K562 (cell line): ENCODE measurements around the gene CPED1. TPM values are rescaled to one million over a fixed set of nuclear protein-coding genes. Genes with fewer than 3 reads are reported as not detected.

Experiments used
- BRD4 ChIP-seq: fragments of 200-600 bp; sonication (generic); IDR thresholded peaks from 2 replicates; pipeline ENCODE4 v1.6.1; 2017; ENCODE audit warnings: inconsistent platforms
- CHD2 ChIP-seq: IDR thresholded peaks from 2 replicates; pipeline ENCODE4 v1.6.1; 2011; ENCODE audit warnings: low read depth, low read length
- ETV1 ChIP-seq: fragments of 450-650 bp; conservative IDR thresholded peaks from 2 replicates; pipeline ENCODE4 v1.6.1; 2016; ENCODE audit warnings: missing genetic modification characterization, control low read depth, low read depth, missing compliant biosample characterization
- IFI16 ChIP-seq: fragments of 250-450 bp; sonication (Bioruptor Pico); IDR thresholded peaks from 2 replicates; pipeline ENCODE4 v2.1.2; 2022; ENCODE audit warnings: mild to moderate bottlenecking, inconsistent platforms
- PHF8 ChIP-seq: fragments of 200-600 bp; sonication (generic); IDR thresholded peaks from 2 replicates; pipeline ENCODE4 v1.6.1; 2012; ENCODE audit warnings: mixed run types, mild to moderate bottlenecking, inconsistent platforms, low read length, moderate library complexity, borderline replicate concordance
- POLR2B ChIP-seq: fragments of 450-650 bp; IDR thresholded peaks from 2 replicates; pipeline ENCODE4 v1.6.1; 2018; ENCODE audit warnings: low read depth; ENCODE audit not compliant: partially characterized antibody
- ZNF408 ChIP-seq: fragments of 250-450 bp; sonication (Bioruptor Pico); IDR thresholded peaks from 2 replicates; pipeline ENCODE4 v1.4.0; 2020; ENCODE audit warnings: low read depth, mild to moderate bottlenecking, moderate library complexity
- polyA plus RNA-seq, 8 experiments: library from polyadenylated mRNA; depleted of rRNA in 4 of 8; stranded (reverse) in 5 of 8; unstranded in 3 of 8; fragments of >200 nt; fragmentation: Nextera tagmentation in 2 of 8; fragmentation: Illumina TruSeq in 1 of 8; extraction: Ambion mirVana in 2 of 8; extraction: Trizol in 1 of 8; gene quantifications; 2 replicates each; pipeline versions ENCODE4 v1.2.1 to v1.2.3, GENCODE V29; 2011 to 2014; ENCODE audit warnings: inconsistent platforms in 1 of 8, missing spikeins in 1 of 8
- total RNA-seq, 7 experiments: library from RNA; depleted of rRNA in 6 of 7; stranded (reverse); fragments of >200 nt in 6 of 7; fragmentation: Illumina TruSeq in 2 of 7; extraction: Trizol in 2 of 7; gene quantifications; 2 replicates each; pipeline versions ENCODE4 v1.2.1 to v1.2.3, GENCODE V29; 2011 to 2021; ENCODE audit warnings: low replicate concordance in 1 of 7
- TF ChIP-seq, protein P1 (sequence below), 2 experiments: fragments of 450-650 bp; conservative IDR thresholded peaks; 2 replicates each; pipeline ENCODE4 v1.6.1; 2017; ENCODE audit warnings: mild to moderate bottlenecking in 2 of 2, moderate library complexity in 2 of 2
- TF ChIP-seq, protein P2 (sequence below): fragments of 250-450 bp; sonication (Bioruptor Pico); IDR thresholded peaks from 2 replicates; pipeline ENCODE4 v1.6.1; 2021; ENCODE audit warnings: mild to moderate bottlenecking
- TF ChIP-seq, protein P3 (sequence below): fragments of 150-350 bp; conservative IDR thresholded peaks from 2 replicates; pipeline ENCODE4 v1.6.1; 2014; ENCODE audit warnings: low read length
- TF ChIP-seq, protein P4 (sequence below): fragments of 450-650 bp; IDR thresholded peaks from 2 replicates; pipeline ENCODE4 v1.6.1; 2016; ENCODE audit warnings: mild to moderate bottlenecking, moderate library complexity

CPED1 gene
- total and polyA plus RNA-seq, 9 of the 15 experiments (the other 6 are each of a cell fraction or from before 2014, with no cell fraction given), result 195 to 393 (median 290) TPM

DNA sequence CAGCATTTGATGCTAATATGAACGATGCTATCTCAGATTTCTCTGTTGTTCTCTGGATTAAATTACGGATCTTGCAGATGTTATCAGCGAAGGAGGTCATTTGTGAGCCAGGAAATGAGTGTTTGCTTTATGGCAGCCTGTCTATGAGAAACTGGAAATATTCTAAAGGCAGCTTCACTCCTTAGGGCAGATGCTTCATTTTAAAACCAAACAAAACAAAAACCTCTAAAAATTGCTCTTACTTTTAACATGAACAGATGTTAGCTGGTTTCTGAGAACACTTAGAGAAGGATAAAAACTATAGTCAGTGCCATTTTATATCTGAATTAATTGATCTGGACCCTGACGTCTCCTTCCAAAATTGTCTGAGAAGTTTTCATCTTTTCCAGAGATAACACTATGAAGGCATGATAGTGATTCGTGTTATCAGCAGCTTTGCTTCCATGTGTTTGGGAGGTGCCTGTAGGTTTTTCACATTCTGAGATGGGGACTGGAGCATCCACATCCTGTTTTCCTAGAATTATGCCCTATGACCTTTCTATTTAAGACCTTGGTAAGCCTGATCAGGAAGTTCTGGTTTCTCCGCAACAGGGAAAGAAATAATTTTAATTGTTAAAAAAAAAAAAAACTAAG lies 53.1 kb downstream of the CPED1 start (continued):
- TF ChIP-seq PHF8, result no peak
- TF ChIP-seq, protein P1, sequence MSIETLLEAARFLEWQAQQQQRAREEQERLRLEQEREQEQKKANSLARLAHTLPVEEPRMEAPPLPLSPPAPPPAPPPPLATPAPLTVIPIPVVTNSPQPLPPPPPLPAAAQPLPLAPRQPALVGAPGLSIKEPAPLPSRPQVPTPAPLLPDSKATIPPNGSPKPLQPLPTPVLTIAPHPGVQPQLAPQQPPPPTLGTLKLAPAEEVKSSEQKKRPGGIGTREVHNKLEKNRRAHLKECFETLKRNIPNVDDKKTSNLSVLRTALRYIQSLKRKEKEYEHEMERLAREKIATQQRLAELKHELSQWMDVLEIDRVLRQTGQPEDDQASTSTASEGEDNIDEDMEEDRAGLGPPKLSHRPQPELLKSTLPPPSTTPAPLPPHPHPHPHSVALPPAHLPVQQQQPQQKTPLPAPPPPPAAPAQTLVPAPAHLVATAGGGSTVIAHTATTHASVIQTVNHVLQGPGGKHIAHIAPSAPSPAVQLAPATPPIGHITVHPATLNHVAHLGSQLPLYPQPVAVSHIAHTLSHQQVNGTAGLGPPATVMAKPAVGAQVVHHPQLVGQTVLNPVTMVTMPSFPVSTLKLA (conservative IDR thresholded peaks at IDR 0.05), result peak; percentile 39 to 69; a peak in 2 of 4 replicates
- TF ChIP-seq CHD2, result no peak
- TF ChIP-seq IFI16, result no peak
- peak; percentile 50; the same call in 1 of the 2 replicates for TF ChIP-seq ETV1 (tag)
- TF ChIP-seq, protein P2, sequence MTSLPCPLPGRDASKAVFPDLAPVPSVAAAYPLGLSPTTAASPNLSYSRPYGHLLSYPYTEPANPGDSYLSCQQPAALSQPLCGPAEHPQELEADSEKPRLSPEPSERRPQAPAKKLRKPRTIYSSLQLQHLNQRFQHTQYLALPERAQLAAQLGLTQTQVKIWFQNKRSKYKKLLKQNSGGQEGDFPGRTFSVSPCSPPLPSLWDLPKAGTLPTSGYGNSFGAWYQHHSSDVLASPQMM (CRISPR knock-in tag), result no peak
- no peak; the same call in 1 of the 2 replicates for TF ChIP-seq BRD4
- no peak for TF ChIP-seq ZNF408
- TF ChIP-seq, protein P3, sequence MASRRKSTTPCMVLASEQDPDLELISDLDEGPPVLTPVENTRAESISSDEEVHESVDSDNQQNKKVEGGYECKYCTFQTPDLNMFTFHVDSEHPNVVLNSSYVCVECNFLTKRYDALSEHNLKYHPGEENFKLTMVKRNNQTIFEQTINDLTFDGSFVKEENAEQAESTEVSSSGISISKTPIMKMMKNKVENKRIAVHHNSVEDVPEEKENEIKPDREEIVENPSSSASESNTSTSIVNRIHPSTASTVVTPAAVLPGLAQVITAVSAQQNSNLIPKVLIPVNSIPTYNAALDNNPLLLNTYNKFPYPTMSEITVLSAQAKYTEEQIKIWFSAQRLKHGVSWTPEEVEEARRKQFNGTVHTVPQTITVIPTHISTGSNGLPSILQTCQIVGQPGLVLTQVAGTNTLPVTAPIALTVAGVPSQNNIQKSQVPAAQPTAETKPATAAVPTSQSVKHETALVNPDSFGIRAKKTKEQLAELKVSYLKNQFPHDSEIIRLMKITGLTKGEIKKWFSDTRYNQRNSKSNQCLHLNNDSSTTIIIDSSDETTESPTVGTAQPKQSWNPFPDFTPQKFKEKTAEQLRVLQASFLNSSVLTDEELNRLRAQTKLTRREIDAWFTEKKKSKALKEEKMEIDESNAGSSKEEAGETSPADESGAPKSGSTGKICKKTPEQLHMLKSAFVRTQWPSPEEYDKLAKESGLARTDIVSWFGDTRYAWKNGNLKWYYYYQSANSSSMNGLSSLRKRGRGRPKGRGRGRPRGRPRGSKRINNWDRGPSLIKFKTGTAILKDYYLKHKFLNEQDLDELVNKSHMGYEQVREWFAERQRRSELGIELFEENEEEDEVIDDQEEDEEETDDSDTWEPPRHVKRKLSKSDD, result no peak
- TF ChIP-seq POLR2B, result no peak
- TF ChIP-seq, protein P4, sequence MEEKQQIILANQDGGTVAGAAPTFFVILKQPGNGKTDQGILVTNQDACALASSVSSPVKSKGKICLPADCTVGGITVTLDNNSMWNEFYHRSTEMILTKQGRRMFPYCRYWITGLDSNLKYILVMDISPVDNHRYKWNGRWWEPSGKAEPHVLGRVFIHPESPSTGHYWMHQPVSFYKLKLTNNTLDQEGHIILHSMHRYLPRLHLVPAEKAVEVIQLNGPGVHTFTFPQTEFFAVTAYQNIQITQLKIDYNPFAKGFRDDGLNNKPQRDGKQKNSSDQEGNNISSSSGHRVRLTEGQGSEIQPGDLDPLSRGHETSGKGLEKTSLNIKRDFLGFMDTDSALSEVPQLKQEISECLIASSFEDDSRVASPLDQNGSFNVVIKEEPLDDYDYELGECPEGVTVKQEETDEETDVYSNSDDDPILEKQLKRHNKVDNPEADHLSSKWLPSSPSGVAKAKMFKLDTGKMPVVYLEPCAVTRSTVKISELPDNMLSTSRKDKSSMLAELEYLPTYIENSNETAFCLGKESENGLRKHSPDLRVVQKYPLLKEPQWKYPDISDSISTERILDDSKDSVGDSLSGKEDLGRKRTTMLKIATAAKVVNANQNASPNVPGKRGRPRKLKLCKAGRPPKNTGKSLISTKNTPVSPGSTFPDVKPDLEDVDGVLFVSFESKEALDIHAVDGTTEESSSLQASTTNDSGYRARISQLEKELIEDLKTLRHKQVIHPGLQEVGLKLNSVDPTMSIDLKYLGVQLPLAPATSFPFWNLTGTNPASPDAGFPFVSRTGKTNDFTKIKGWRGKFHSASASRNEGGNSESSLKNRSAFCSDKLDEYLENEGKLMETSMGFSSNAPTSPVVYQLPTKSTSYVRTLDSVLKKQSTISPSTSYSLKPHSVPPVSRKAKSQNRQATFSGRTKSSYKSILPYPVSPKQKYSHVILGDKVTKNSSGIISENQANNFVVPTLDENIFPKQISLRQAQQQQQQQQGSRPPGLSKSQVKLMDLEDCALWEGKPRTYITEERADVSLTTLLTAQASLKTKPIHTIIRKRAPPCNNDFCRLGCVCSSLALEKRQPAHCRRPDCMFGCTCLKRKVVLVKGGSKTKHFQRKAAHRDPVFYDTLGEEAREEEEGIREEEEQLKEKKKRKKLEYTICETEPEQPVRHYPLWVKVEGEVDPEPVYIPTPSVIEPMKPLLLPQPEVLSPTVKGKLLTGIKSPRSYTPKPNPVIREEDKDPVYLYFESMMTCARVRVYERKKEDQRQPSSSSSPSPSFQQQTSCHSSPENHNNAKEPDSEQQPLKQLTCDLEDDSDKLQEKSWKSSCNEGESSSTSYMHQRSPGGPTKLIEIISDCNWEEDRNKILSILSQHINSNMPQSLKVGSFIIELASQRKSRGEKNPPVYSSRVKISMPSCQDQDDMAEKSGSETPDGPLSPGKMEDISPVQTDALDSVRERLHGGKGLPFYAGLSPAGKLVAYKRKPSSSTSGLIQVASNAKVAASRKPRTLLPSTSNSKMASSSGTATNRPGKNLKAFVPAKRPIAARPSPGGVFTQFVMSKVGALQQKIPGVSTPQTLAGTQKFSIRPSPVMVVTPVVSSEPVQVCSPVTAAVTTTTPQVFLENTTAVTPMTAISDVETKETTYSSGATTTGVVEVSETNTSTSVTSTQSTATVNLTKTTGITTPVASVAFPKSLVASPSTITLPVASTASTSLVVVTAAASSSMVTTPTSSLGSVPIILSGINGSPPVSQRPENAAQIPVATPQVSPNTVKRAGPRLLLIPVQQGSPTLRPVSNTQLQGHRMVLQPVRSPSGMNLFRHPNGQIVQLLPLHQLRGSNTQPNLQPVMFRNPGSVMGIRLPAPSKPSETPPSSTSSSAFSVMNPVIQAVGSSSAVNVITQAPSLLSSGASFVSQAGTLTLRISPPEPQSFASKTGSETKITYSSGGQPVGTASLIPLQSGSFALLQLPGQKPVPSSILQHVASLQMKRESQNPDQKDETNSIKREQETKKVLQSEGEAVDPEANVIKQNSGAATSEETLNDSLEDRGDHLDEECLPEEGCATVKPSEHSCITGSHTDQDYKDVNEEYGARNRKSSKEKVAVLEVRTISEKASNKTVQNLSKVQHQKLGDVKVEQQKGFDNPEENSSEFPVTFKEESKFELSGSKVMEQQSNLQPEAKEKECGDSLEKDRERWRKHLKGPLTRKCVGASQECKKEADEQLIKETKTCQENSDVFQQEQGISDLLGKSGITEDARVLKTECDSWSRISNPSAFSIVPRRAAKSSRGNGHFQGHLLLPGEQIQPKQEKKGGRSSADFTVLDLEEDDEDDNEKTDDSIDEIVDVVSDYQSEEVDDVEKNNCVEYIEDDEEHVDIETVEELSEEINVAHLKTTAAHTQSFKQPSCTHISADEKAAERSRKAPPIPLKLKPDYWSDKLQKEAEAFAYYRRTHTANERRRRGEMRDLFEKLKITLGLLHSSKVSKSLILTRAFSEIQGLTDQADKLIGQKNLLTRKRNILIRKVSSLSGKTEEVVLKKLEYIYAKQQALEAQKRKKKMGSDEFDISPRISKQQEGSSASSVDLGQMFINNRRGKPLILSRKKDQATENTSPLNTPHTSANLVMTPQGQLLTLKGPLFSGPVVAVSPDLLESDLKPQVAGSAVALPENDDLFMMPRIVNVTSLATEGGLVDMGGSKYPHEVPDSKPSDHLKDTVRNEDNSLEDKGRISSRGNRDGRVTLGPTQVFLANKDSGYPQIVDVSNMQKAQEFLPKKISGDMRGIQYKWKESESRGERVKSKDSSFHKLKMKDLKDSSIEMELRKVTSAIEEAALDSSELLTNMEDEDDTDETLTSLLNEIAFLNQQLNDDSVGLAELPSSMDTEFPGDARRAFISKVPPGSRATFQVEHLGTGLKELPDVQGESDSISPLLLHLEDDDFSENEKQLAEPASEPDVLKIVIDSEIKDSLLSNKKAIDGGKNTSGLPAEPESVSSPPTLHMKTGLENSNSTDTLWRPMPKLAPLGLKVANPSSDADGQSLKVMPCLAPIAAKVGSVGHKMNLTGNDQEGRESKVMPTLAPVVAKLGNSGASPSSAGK, result no peak; the same call in 1 of the 2 replicates
